HG03571 (cell line): ENCODE results near the gene WFDC1.

Source experiments
- ATAC-seq: cut with Tn5 transposase; IDR thresholded peaks from one replicate; pipeline ENCODE4 v1.9.1; 2021; ENCODE audit not compliant: unreplicated experiment

Gene WFDC1

GRCh38 chr16:84294531-84295142 is at the start of gene WFDC1:
TSS of gene WFDC1 (plus strand) at chr16:84294878. CDS start at chr16:84294972, 94 bp downstream.
- no peak for ATAC-seq

GRCh38 chr16:84245956-84246678 is 48.6 kb upstream of the WFDC1 start:
- no peak for ATAC-seq

- no peak for ATAC-seq
Measured at GRCh38 chr16:84246679-84247077, 48.0 kb upstream of the WFDC1 start.

GRCh38 chr16:84247331-84247730 is 47.3 kb upstream of the WFDC1 start:
- no peak for ATAC-seq

GRCh38 chr16:84247844-84248243 is 46.8 kb upstream of the WFDC1 start:
- no peak for ATAC-seq

- no peak for ATAC-seq
Measured at GRCh38 chr16:84252184-84252583, 42.5 kb upstream of the WFDC1 start.

GRCh38 chr16:84253173-84253572 is 41.5 kb upstream of the WFDC1 start:
- no peak for ATAC-seq

- no peak for ATAC-seq
Measured at GRCh38 chr16:84254062-84254461, 40.6 kb upstream of the WFDC1 start.

GRCh38 chr16:84255050-84255810 is 39.4 kb upstream of the WFDC1 start:
- ATAC-seq: no peak

GRCh38 chr16:84258266-84258665 is 36.4 kb upstream of the WFDC1 start:
- ATAC-seq: no peak

GRCh38 chr16:84259691-84260090 is 35.0 kb upstream of the WFDC1 start:
- no peak for ATAC-seq

GRCh38 chr16:84260766-84261554 is 33.7 kb upstream of the WFDC1 start:
- ATAC-seq: no peak

- ATAC-seq: no peak
Measured at GRCh38 chr16:84262031-84262430, 32.6 kb upstream of the WFDC1 start.

GRCh38 chr16:84262939-84263338 is 31.7 kb upstream of the WFDC1 start:
- ATAC-seq: no peak

GRCh38 chr16:84266451-84266850 is 28.2 kb upstream of the WFDC1 start:
- no peak for ATAC-seq

- no peak for ATAC-seq
Measured at GRCh38 chr16:84267380-84267779, 27.3 kb upstream of the WFDC1 start.

GRCh38 chr16:84268291-84269040 is 26.2 kb upstream of the WFDC1 start:
- no peak for ATAC-seq

GRCh38 chr16:84270071-84270470 is 24.6 kb upstream of the WFDC1 start:
- ATAC-seq: no peak

- no peak for ATAC-seq
Measured at GRCh38 chr16:84270531-84270930, 24.1 kb upstream of the WFDC1 start.

- ATAC-seq: no peak
Measured at GRCh38 chr16:84271037-84271436, 23.6 kb upstream of the WFDC1 start.

GRCh38 chr16:84271866-84272265 is 22.8 kb upstream of the WFDC1 start:
- no peak for ATAC-seq
